ENCODE measurements around the gene SPAG9.
A peak's percentile ranks its signal among the peaks of the same experiment; 100 is the strongest.

The SPAG9 gene

GRCh38 chr17:50953831-50954601 lies 166.7 kb downstream of the SPAG9 start (continued):
- no peak; the same call in none of the 2 replicates for TF ChIP-seq ZNF398 (tag by site-specific recombination; IDR thresholded peaks at IDR 0.05)
- TF ChIP-seq ZNF654 (tag by site-specific recombination; IDR thresholded peaks at IDR 0.05; ENCODE audit: low read depth): no peak
- TF ChIP-seq HIC1 (tag by site-specific recombination; IDR thresholded peaks at IDR 0.05): peak; percentile 90
- no peak for TF ChIP-seq ZNF19 (tag by site-specific recombination; IDR thresholded peaks at IDR 0.05; ENCODE audit: low read depth)
- peak; percentile 58 for TF ChIP-seq ZNF561 (tag by site-specific recombination; IDR thresholded peaks at IDR 0.05; ENCODE audit: borderline replicate concordance)
- TF ChIP-seq KLF9 (tag by site-specific recombination; IDR thresholded peaks at IDR 0.05; ENCODE audit: low read depth): peak; percentile 39; the same call in 1 of the 2 replicates
- peak; percentile 95 for TF ChIP-seq TRIM28 (IDR thresholded peaks at IDR 0.05; ENCODE audit: borderline replicate concordance, low read length)
- TF ChIP-seq ZNF280C (tag by site-specific recombination; IDR thresholded peaks at IDR 0.05): no peak
- peak; percentile 27; the same call in 1 of the 2 replicates for TF ChIP-seq ATF2 (tag by site-specific recombination; IDR thresholded peaks at IDR 0.05; ENCODE audit: low read depth)
- no peak for TF ChIP-seq ZNF184 (tag by site-specific recombination; IDR thresholded peaks at IDR 0.05)
- TF ChIP-seq REPIN1 (tag by site-specific recombination; IDR thresholded peaks at IDR 0.05; ENCODE audit: low read depth): no peak
- TF ChIP-seq, protein P1, sequence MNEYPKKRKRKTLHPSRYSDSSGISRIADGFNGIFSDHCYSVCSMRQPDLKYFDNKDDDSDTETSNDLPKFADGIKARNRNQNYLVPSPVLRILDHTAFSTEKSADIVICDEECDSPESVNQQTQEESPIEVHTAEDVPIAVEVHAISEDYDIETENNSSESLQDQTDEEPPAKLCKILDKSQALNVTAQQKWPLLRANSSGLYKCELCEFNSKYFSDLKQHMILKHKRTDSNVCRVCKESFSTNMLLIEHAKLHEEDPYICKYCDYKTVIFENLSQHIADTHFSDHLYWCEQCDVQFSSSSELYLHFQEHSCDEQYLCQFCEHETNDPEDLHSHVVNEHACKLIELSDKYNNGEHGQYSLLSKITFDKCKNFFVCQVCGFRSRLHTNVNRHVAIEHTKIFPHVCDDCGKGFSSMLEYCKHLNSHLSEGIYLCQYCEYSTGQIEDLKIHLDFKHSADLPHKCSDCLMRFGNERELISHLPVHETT (tag by site-specific recombination; IDR thresholded peaks at IDR 0.05): peak; percentile 71; the same call in 1 of the 2 replicates
- no peak for TF ChIP-seq ZNF140 (tag by site-specific recombination; IDR thresholded peaks at IDR 0.05)
- TF ChIP-seq ZNF510 (tag by site-specific recombination; IDR thresholded peaks at IDR 0.05; ENCODE audit: insufficient replicate concordance): no peak
- TF ChIP-seq ZFP69B (tag by site-specific recombination; IDR thresholded peaks at IDR 0.05): no peak
- no peak for TF ChIP-seq ZNF623 (tag by site-specific recombination; IDR thresholded peaks at IDR 0.05)
- peak; percentile 56 for TF ChIP-seq ZNF335 (tag by site-specific recombination; conservative IDR thresholded peaks at IDR 0.05)
- no peak for TF ChIP-seq ZNF266 (tag by site-specific recombination; IDR thresholded peaks at IDR 0.05; ENCODE audit: low read depth)
- TF ChIP-seq, protein P2, sequence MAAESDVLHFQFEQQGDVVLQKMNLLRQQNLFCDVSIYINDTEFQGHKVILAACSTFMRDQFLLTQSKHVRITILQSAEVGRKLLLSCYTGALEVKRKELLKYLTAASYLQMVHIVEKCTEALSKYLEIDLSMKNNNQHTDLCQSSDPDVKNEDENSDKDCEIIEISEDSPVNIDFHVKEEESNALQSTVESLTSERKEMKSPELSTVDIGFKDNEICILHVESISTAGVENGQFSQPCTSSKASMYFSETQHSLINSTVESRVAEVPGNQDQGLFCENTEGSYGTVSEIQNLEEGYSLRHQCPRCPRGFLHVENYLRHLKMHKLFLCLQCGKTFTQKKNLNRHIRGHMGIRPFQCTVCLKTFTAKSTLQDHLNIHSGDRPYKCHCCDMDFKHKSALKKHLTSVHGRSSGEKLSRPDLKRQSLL (tag by site-specific recombination; IDR thresholded peaks at IDR 0.05): peak; percentile 75; the same call in 1 of the 2 replicates
- no peak for TF ChIP-seq ZNF248 (tag by site-specific recombination; IDR thresholded peaks at IDR 0.05)
- TF ChIP-seq, protein P3, sequence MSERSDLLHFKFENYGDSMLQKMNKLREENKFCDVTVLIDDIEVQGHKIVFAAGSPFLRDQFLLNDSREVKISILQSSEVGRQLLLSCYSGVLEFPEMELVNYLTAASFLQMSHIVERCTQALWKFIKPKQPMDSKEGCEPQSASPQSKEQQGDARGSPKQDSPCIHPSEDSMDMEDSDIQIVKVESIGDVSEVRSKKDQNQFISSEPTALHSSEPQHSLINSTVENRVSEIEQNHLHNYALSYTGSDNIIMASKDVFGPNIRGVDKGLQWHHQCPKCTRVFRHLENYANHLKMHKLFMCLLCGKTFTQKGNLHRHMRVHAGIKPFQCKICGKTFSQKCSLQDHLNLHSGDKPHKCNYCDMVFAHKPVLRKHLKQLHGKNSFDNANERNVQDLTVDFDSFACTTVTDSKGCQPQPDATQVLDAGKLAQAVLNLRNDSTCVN (tag by site-specific recombination; optimal IDR thresholded peaks at IDR 0.05): no peak
- peak; percentile 56 for TF ChIP-seq ZBTB48 (tag by site-specific recombination; IDR thresholded peaks at IDR 0.05)
- TF ChIP-seq, protein P4, sequence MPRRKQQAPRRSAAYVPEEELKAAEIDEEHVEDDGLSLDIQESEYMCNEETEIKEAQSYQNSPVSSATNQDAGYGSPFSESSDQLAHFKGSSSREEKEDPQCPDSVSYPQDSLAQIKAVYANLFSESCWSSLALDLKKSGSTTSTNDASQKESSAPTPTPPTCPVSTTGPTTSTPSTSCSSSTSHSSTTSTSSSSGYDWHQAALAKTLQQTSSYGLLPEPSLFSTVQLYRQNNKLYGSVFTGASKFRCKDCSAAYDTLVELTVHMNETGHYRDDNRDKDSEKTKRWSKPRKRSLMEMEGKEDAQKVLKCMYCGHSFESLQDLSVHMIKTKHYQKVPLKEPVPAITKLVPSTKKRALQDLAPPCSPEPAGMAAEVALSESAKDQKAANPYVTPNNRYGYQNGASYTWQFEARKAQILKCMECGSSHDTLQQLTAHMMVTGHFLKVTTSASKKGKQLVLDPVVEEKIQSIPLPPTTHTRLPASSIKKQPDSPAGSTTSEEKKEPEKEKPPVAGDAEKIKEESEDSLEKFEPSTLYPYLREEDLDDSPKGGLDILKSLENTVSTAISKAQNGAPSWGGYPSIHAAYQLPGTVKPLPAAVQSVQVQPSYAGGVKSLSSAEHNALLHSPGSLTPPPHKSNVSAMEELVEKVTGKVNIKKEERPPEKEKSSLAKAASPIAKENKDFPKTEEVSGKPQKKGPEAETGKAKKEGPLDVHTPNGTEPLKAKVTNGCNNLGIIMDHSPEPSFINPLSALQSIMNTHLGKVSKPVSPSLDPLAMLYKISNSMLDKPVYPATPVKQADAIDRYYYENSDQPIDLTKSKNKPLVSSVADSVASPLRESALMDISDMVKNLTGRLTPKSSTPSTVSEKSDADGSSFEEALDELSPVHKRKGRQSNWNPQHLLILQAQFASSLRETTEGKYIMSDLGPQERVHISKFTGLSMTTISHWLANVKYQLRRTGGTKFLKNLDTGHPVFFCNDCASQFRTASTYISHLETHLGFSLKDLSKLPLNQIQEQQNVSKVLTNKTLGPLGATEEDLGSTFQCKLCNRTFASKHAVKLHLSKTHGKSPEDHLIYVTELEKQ (tag by site-specific recombination; IDR thresholded peaks at IDR 0.05; ENCODE audit: borderline replicate concordance): 0 out of 2 replicates have a peak, but pooled peaks have one; percentile 11
